HepG2 (cell line): ENCODE data around the gene TRIM27. TPM values are rescaled to one million over a fixed set of nuclear protein-coding genes. Genes with fewer than 3 reads are reported as not detected.
"Not testable (repeated sequence)": the region's sequence is repeated elsewhere in the genome, so short reads cannot be mapped to it uniquely, and the experiment has no call there.

Experiments used
- ATAC-seq: fragments of 200-7000 bp; cut with Tn5 transposase; 3 replicates; pipeline ENCODE4 v1.9.1; 2020; ENCODE audit warnings: mild to moderate bottlenecking, moderate library complexity
- BruUV-seq: library from RNA; stranded (reverse); fragments of 400-500 nt; replicated peaks from 2 replicates; lab custom pipeline; 2021; lab: Mats Ljungman, UMichigan
- CTCF ChIA-PET: fragments of 300-600 bp; formaldehyde crosslinking; extraction: SDS; loops from one replicate; lab custom pipeline; 2021; ENCODE audit warnings: low total read pairs, inconsistent platforms, low intra/inter-chr PET ratio; lab: Yijun Ruan, JAX
- POLR2A ChIA-PET: fragments of 350-600 bp; sonication (Branson Sonifier 250); formaldehyde crosslinking; loops from one replicate; lab custom pipeline; 2020; ENCODE audit warnings: antibody characterized with exemption, inconsistent platforms; lab: Yijun Ruan, JAX
- DNase-seq: peaks from one replicate; pipeline ENCODE4 v3.0.0-alpha.2; 2015; ENCODE audit warnings: low spot score
- FAIRE-seq: peaks from 3 replicates; lab custom pipeline; 2011; peaks lifted over from hg19 to GRCh38; lab: Jason Lieb, UNC
- H2AFZ ChIP-seq: one replicate; pipeline ENCODE4 v1.6.1; 2011; ENCODE audit warnings: low read length, inconsistent platforms
- H3K27ac ChIP-seq: fragments of 300-600 bp; 3 replicates; pipeline ENCODE4 v1.8.0; 2011; ENCODE audit warnings: mixed run types, mild to moderate bottlenecking, mixed read lengths, low read length, inconsistent platforms; ENCODE audit not compliant: insufficient read depth; ENCODE audit errors: extremely low read length
- H3K27me3 ChIP-seq, 2 experiments: fragments of 200-600 bp in 1 of 2; 2 replicates in 1 of 2; 3 replicates in 1 of 2; pipeline versions ENCODE4 v1.6.0 to v1.8.0; 2011; ENCODE audit warnings: low read length in 2 of 2, mild to moderate bottlenecking in 2 of 2, moderate library complexity in 2 of 2, inconsistent platforms in 1 of 2; ENCODE audit not compliant: insufficient read depth in 2 of 2, control insufficient read depth in 1 of 2
- H3K36me3 ChIP-seq, 2 experiments: fragments of 200-600 bp in 1 of 2; replicated peaks in 1 of 2; 2 replicates in 1 of 2; 3 replicates in 1 of 2; pipeline versions ENCODE4 v1.5.1 to v1.8.0; 2011; ENCODE audit warnings: low read length in 2 of 2, inconsistent platforms in 1 of 2; ENCODE audit not compliant: insufficient read depth in 2 of 2, control insufficient read depth in 1 of 2
- H3K4me1 ChIP-seq: 2 replicates; pipeline ENCODE4 v1.5.1; 2012; ENCODE audit warnings: low read length, inconsistent platforms; ENCODE audit not compliant: insufficient read depth
- H3K4me2 ChIP-seq: 2 replicates; pipeline ENCODE4 v1.6.0; 2011; ENCODE audit warnings: low read depth, low read length, inconsistent platforms
- H3K4me3 ChIP-seq, 3 experiments: fragments of 200-600 bp in 1 of 3; sonication (generic), shearing (Covaris generic) in 1 of 3; replicated peaks in 1 of 3; 2 replicates each; pipeline ENCODE4 v1.5.1; 2011 to 2016; ENCODE audit warnings: low read length in 3 of 3, inconsistent platforms in 2 of 3, low read depth in 2 of 3, mild to moderate bottlenecking in 2 of 3, control low read depth in 1 of 3, mixed read lengths in 1 of 3; ENCODE audit not compliant: insufficient read depth in 1 of 3
- H3K79me2 ChIP-seq: one replicate; pipeline ENCODE4 v1.6.1; 2011; ENCODE audit warnings: low read length, inconsistent platforms; ENCODE audit not compliant: insufficient read depth
- H3K9ac ChIP-seq: 2 replicates; pipeline ENCODE4 v1.6.0; 2011; ENCODE audit warnings: mild to moderate bottlenecking, low read depth, low read length, inconsistent platforms; ENCODE audit not compliant: insufficient read depth
- H3K9me3 ChIP-seq: 2 replicates; pipeline ENCODE4 v1.5.1; 2012; ENCODE audit warnings: mild to moderate bottlenecking, low read length
- H4K20me1 ChIP-seq: 2 replicates; pipeline ENCODE4 v1.6.0; 2011; ENCODE audit warnings: inconsistent platforms, mild to moderate bottlenecking, low read length, moderate library complexity; ENCODE audit not compliant: insufficient read depth
- ATF7-NPFF ChIP-seq: sonication (generic); formaldehyde crosslinking; IDR thresholded peaks from 2 replicates; pipeline ENCODE4 v1.8.1; 2023; ENCODE audit warnings: mild to moderate bottlenecking, low read depth, missing genetic modification reagents, moderate library complexity
- BRF2 ChIP-seq: sonication (generic); formaldehyde crosslinking; IDR thresholded peaks from 2 replicates; pipeline ENCODE4 v1.8.1; 2022; ENCODE audit warnings: mild to moderate bottlenecking, missing genetic modification reagents
- PRDM15 ChIP-seq: sonication (generic); formaldehyde crosslinking; IDR thresholded peaks from 2 replicates; pipeline ENCODE4 v1.4.0; 2020; ENCODE audit warnings: missing genetic modification reagents
- SALL2 ChIP-seq: sonication (generic); formaldehyde crosslinking; IDR thresholded peaks from 2 replicates; pipeline ENCODE4 v1.8.1; 2023; ENCODE audit warnings: mild to moderate bottlenecking, missing genetic modification reagents, inconsistent platforms
- ZBTB14 ChIP-seq: sonication (generic); formaldehyde crosslinking; IDR thresholded peaks from 2 replicates; pipeline ENCODE4 v1.4.0; 2020; ENCODE audit warnings: missing genetic modification reagents
- ZBTB26 ChIP-seq: IDR thresholded peaks from 2 replicates; pipeline ENCODE4 v1.6.1; 2016; ENCODE audit warnings: missing compliant biosample characterization, missing genetic modification reagents, borderline replicate concordance
- ZMYM2 ChIP-seq: sonication (generic); formaldehyde crosslinking; IDR thresholded peaks from 2 replicates; pipeline ENCODE4 v1.8.0; 2022; ENCODE audit warnings: mild to moderate bottlenecking, missing genetic modification reagents
- ZNF687 ChIP-seq: sonication (generic); formaldehyde crosslinking; IDR thresholded peaks from 2 replicates; pipeline ENCODE4 v1.5.1; 2020; ENCODE audit warnings: mild to moderate bottlenecking, missing genetic modification reagents, moderate library complexity
- ZNF891 ChIP-seq: sonication (generic); formaldehyde crosslinking; IDR thresholded peaks from 2 replicates; pipeline ENCODE4 v1.5.0; 2020; ENCODE audit warnings: mild to moderate bottlenecking, missing genetic modification reagents
- WGBS: methylation state at CpG from one replicate; pipeline ENCODE4 v1.1.6; 2017; ENCODE audit warnings: low lambda C conversion rate; 5-methylcytosine and 5-hydroxymethylcytosine counted together
- in situ Hi-C: cut with HindIII; loops from 2 replicates; pipeline ENCODE4 v1.10.0; 2017; ENCODE audit warnings: low pct_unique_long_range_greater_than_20kb; ENCODE audit not compliant: extremely low pct_ligation_motif_present
- intact Hi-C: fragments of 100-400 bp; cut with micrococcal nuclease; formaldehyde crosslinking; loops from one replicate; pipeline ENCODE4 v1.10.0; 2022; ENCODE audit not compliant: unreplicated experiment
- polyA plus RNA-seq, 8 experiments: library from polyadenylated mRNA; depleted of rRNA in 3 of 8; stranded (reverse) in 7 of 8; unstranded in 1 of 8; fragments of >200 nt; fragmentation: Illumina TruSeq in 4 of 8; extraction: Trizol in 4 of 8; gene quantifications; 2 replicates each; pipeline versions ENCODE4 v1.2.1 to v1.2.3, GENCODE V29; 2011 to 2016; ENCODE audit warnings: low read depth in 4 of 8, missing spikeins in 1 of 8, mixed read lengths in 1 of 8; ENCODE audit not compliant: insufficient read depth in 1 of 8
- total RNA-seq, 5 experiments: library from RNA; depleted of rRNA; stranded (reverse); fragments of >200 nt; fragmentation: Illumina TruSeq; extraction: Trizol; gene quantifications; 2 replicates each; pipeline ENCODE4 v1.2.3, GENCODE V29; 2016; ENCODE audit warnings: low read depth in 1 of 5

The TRIM27 gene
- total and polyA plus RNA-seq, 2 of the 13 experiments (the other 11 are each of a cell fraction or from before 2014, with no cell fraction given) = 88.6 to 112 TPM

- H3K36me3 ChIP-seq, H3K79me2 ChIP-seq, CTCF ChIA-PET, H4K20me1 ChIP-seq, H3K27me3 ChIP-seq, H3K9me3 ChIP-seq: not testable (repeated sequence)
- DNase-seq (peak; percentile 85), FAIRE-seq (peak; percentile 12), ATAC-seq (peak; percentile 77)
- intact Hi-C loops (loop anchor here (2.0 kb wide), 1 partner anchor 30 kb away; no protein-coding TSS in a partner anchor), in situ Hi-C loops (loop anchor here (10.0 kb wide), 1 partner anchor 148 kb away; no protein-coding TSS in a partner anchor)
- H3K4me3 ChIP-seq = peak overlapping the region; percentile 65 to 81 (median 79)
- H3K9ac ChIP-seq = peak overlapping the region; percentile 72
- H3K4me2 ChIP-seq = peak overlapping the region; percentile 77
- POLR2A ChIA-PET = interaction anchor here (0.9 to 3.0 kb wide), 18 partner anchors 9 to 1057 kb away, joined by 3 to 44 read pairs (median 6); partner anchors contain the start of genes TRIM27 and UBD
- BruUV-seq = TSS peak; percentile 83
- under 1% methylated on average over 13 of the region's 60 CpGs for WGBS
- H3K4me1 ChIP-seq = peaks cover 39% of the 10 kb centered on the region
- peak overlapping the region; percentile 69 for H3K27ac ChIP-seq
- H2AFZ ChIP-seq = peak overlapping the region; percentile 1
- TF ChIP-seq ATF7-NPFF (CRISPR knock-in tag) (peak; percentile 90), ZBTB14 (CRISPR knock-in tag) (peak; percentile 32; the same call in 1 of the 2 replicates), ZBTB26 (CRISPR knock-in tag) (peak; percentile 88), ZNF891 (CRISPR knock-in tag) (peak; percentile 58; the same call in 1 of the 2 replicates), ZNF687 (peak; percentile 97), PRDM15 (peak; percentile 77), BRF2 (CRISPR knock-in tag) (peak; percentile 84), ZMYM2 (CRISPR knock-in tag) (peak; percentile 96), SALL2 (CRISPR knock-in tag) (peak; percentile 96)
Observed at GRCh38 chr6:28866205-28867085, 57.3 kb downstream of the TRIM27 start.
